Loucy (cell line): ENCODE results near the gene RALA.

Source experiments
- H2AFZ ChIP-seq: fragments of 200-600 bp; sonication (generic); 2 replicates; pipeline ENCODE4 v1.6.0; 2016; ENCODE audit warnings: antibody characterized with exemption, mild to moderate bottlenecking, low read length, moderate library complexity
- H3F3A ChIP-seq: fragments of 200-600 bp; 2 replicates; pipeline ENCODE4 v1.6.0; 2016; ENCODE audit warnings: antibody characterized with exemption, low read depth, mild to moderate bottlenecking
- H3K27me3 ChIP-seq: fragments of 200-600 bp; sonication (generic); 2 replicates; pipeline ENCODE4 v1.6.1; 2014; ENCODE audit warnings: low read length, mild to moderate bottlenecking; ENCODE audit not compliant: insufficient read depth, poor library complexity, severe bottlenecking
- H3K36me3 ChIP-seq: fragments of 200-600 bp; sonication (generic); 2 replicates; pipeline ENCODE4 v1.6.1; 2016; ENCODE audit warnings: low read length; ENCODE audit not compliant: insufficient read depth
- H3K4me1 ChIP-seq: fragments of 200-600 bp; sonication (generic); 2 replicates; pipeline ENCODE4 v1.5.1; 2014; ENCODE audit warnings: low read length, mild to moderate bottlenecking; ENCODE audit not compliant: insufficient read depth, poor library complexity, severe bottlenecking
- H3K4me2 ChIP-seq: fragments of 200-600 bp; sonication (generic); 2 replicates; pipeline ENCODE4 v1.6.0; 2014; ENCODE audit warnings: antibody characterized with exemption, low read length, low read depth, mild to moderate bottlenecking; ENCODE audit not compliant: poor library complexity, severe bottlenecking
- H3K4me3 ChIP-seq: fragments of 200-600 bp; sonication (generic); 2 replicates; pipeline ENCODE4 v1.5.1; 2014; ENCODE audit warnings: low read length, mild to moderate bottlenecking, mixed read lengths; ENCODE audit not compliant: poor library complexity, severe bottlenecking
- H3K79me2 ChIP-seq: fragments of 200-600 bp; sonication (generic); 2 replicates; pipeline ENCODE4 v1.6.1; 2014; ENCODE audit warnings: low read length; ENCODE audit not compliant: insufficient read depth
- H3K9ac ChIP-seq: fragments of 200-600 bp; sonication (generic); 2 replicates; pipeline ENCODE4 v1.6.0; 2014; ENCODE audit warnings: mild to moderate bottlenecking, low read depth, low read length, moderate library complexity; ENCODE audit not compliant: poor library complexity, severe bottlenecking
- H3K9me2 ChIP-seq: fragments of 200-600 bp; sonication (generic); replicated peaks from 2 replicates; pipeline ENCODE4 v1.6.1; 2016; ENCODE audit warnings: low read depth, low read length, mixed read lengths
- H3K9me3 ChIP-seq: fragments of 200-600 bp; sonication (generic); 2 replicates; pipeline ENCODE4 v1.6.1; 2014; ENCODE audit warnings: mild to moderate bottlenecking, antibody characterized with exemption, low read length, low read depth; ENCODE audit not compliant: insufficient read depth
- H4K20me1 ChIP-seq: fragments of 200-600 bp; sonication (generic); 2 replicates; pipeline ENCODE4 v1.6.0; 2014; ENCODE audit warnings: antibody characterized with exemption, low read length, mild to moderate bottlenecking; ENCODE audit not compliant: insufficient read depth, poor library complexity, severe bottlenecking
- CTCF ChIP-seq: fragments of 200-600 bp; sonication (generic); conservative IDR thresholded peaks from 2 replicates; pipeline ENCODE4 v1.5.1; 2014; ENCODE audit warnings: mild to moderate bottlenecking, antibody characterized with exemption, low read length
- EZH2phosphoT487 ChIP-seq: fragments of 200-600 bp; IDR thresholded peaks from 2 replicates; pipeline ENCODE4 v1.6.1; 2018; ENCODE audit warnings: antibody characterized with exemption, mild to moderate bottlenecking, moderate library complexity, borderline replicate concordance

The RALA gene

GRCh38 chr7:39673868-39674267 lies 50.5 kb downstream of the RALA start:
- TF ChIP-seq CTCF (no peak), EZH2phosphoT487 (no peak)
- Histone ChIP-seq H3K9me2 (no peaks in the 10 kb centered on the region), H3K4me1 (no peaks in the 10 kb centered on the region), H3K4me3 (no peak overlapping the region), H3K9ac (no peak overlapping the region), H3K4me2 (no peak overlapping the region), H3K36me3 (no peaks in the 10 kb centered on the region; the same call in 1 of the 2 replicates), H2AFZ (no peak overlapping the region), H3F3A (0 out of 2 replicates have a peak, but pooled peaks cover 3% of the 10 kb centered on the region), H3K27me3 (no peaks in the 10 kb centered on the region), H3K79me2 (peaks cover 12% of the 10 kb centered on the region; the same call in 1 of the 2 replicates), H3K9me3 (no peaks in the 10 kb centered on the region), H4K20me1 (no peaks in the 10 kb centered on the region)

GRCh38 chr7:39674406-39674805 lies 51.0 kb downstream of the RALA start:
- Histone ChIP-seq H3K4me2 (no peak overlapping the region), H3K9me2 (no peaks in the 10 kb centered on the region), H2AFZ (no peak overlapping the region), H3K9me3 (no peaks in the 10 kb centered on the region), H3K79me2 (peaks cover 12% of the 10 kb centered on the region; the same call in 1 of the 2 replicates), H3K27me3 (no peaks in the 10 kb centered on the region), H3K9ac (no peak overlapping the region), H4K20me1 (no peaks in the 10 kb centered on the region), H3F3A (0 out of 2 replicates have a peak, but pooled peaks cover 3% of the 10 kb centered on the region), H3K36me3 (no peaks in the 10 kb centered on the region; the same call in 1 of the 2 replicates), H3K4me1 (peaks cover 3% of the 10 kb centered on the region), H3K4me3 (no peak overlapping the region)
- TF ChIP-seq CTCF (no peak), EZH2phosphoT487 (no peak)

GRCh38 chr7:39676346-39676745 lies 53.0 kb downstream of the RALA start:
- Histone ChIP-seq H3K9me2 (no peaks in the 10 kb centered on the region), H3K4me2 (no peak overlapping the region), H4K20me1 (no peaks in the 10 kb centered on the region), H3K4me1 (peaks cover 3% of the 10 kb centered on the region), H3K9me3 (no peaks in the 10 kb centered on the region), H3K9ac (no peak overlapping the region), H3K27me3 (no peaks in the 10 kb centered on the region), H2AFZ (no peak overlapping the region), H3K36me3 (no peaks in the 10 kb centered on the region; the same call in 1 of the 2 replicates), H3F3A (0 out of 2 replicates have a peak, but pooled peaks cover 3% of the 10 kb centered on the region), H3K4me3 (no peak overlapping the region), H3K79me2 (peaks cover 18% of the 10 kb centered on the region; the same call in 1 of the 2 replicates)
- TF ChIP-seq EZH2phosphoT487, result no peak
- TF ChIP-seq CTCF, result no peak
